HG02763 (cell line): ENCODE data around the gene P3H4.
A peak's percentile ranks its signal among the peaks of the same experiment; 100 is the strongest.
"Not testable (repeated sequence)": the region's sequence is repeated elsewhere in the genome, so short reads cannot be mapped to it uniquely, and the experiment has no call there.

ENCODE experiments used
- ATAC-seq: cut with Tn5 transposase; IDR thresholded peaks from one replicate; pipeline ENCODE4 v1.9.1; 2021; ENCODE audit warnings: mild to moderate bottlenecking, moderate library complexity; ENCODE audit not compliant: unreplicated experiment

P3H4 gene

GRCh38 chr17:41811549-41812380, at the start of gene P3H4:
TSS of gene P3H4 (minus strand) at chr17:41811949. CDS start at chr17:41811915, 34 bp downstream.
- peak; percentile 51 for ATAC-seq

- ATAC-seq: no peak
Observed at GRCh38 chr17:41860254-41860931, 48.6 kb upstream of the P3H4 start.

GRCh38 chr17:41851382-41851781, 39.6 kb upstream of the P3H4 start:
- not testable (repeated sequence) for ATAC-seq

GRCh38 chr17:41849251-41849990, 37.7 kb upstream of the P3H4 start:
- no peak for ATAC-seq

GRCh38 chr17:41848788-41849187, 37.0 kb upstream of the P3H4 start:
- ATAC-seq: no peak

GRCh38 chr17:41844971-41845370, 33.2 kb upstream of the P3H4 start:
- no peak for ATAC-seq

- ATAC-seq: not testable (repeated sequence)
Observed at GRCh38 chr17:41840781-41841180, 29.0 kb upstream of the P3H4 start.

- not testable (repeated sequence) for ATAC-seq
Observed at GRCh38 chr17:41839448-41839847, 27.7 kb upstream of the P3H4 start.

- ATAC-seq: no peak
Observed at GRCh38 chr17:41837761-41838538, 26.2 kb upstream of the P3H4 start, which contains the start of gene KLHL10. TSS of gene KLHL10 (plus strand) at chr17:41837825. CDS start at chr17:41837933, 108 bp downstream.

GRCh38 chr17:41836550-41837196, 24.9 kb upstream of the P3H4 start:
- no peak for ATAC-seq

GRCh38 chr17:41835800-41836549, 24.2 kb upstream of the P3H4 start, which contains the start of gene NT5C3B:
TSS of gene NT5C3B (minus strand) at chr17:41836232. CDS start at chr17:41836193, 39 bp downstream.
- ATAC-seq: no peak

- no peak for ATAC-seq
Observed at GRCh38 chr17:41835214-41835799, 23.6 kb upstream of the P3H4 start.

GRCh38 chr17:41829961-41830360, 18.2 kb upstream of the P3H4 start:
- not testable (repeated sequence) for ATAC-seq

- ATAC-seq: no peak
Observed at GRCh38 chr17:41825175-41825845, 13.6 kb upstream of the P3H4 start.

GRCh38 chr17:41824086-41824485, 12.3 kb upstream of the P3H4 start:
- ATAC-seq: no peak

GRCh38 chr17:41823580-41823979, 11.8 kb upstream of the P3H4 start:
- no peak for ATAC-seq

- ATAC-seq: no peak
Observed at GRCh38 chr17:41823141-41823524, 11.4 kb upstream of the P3H4 start.
